ENCODE results near the gene SNX9.
"Not testable (repeated sequence)": the region's sequence is repeated elsewhere in the genome, so short reads cannot be mapped to it uniquely, and the experiment has no call there.

Gene SNX9

DNA sequence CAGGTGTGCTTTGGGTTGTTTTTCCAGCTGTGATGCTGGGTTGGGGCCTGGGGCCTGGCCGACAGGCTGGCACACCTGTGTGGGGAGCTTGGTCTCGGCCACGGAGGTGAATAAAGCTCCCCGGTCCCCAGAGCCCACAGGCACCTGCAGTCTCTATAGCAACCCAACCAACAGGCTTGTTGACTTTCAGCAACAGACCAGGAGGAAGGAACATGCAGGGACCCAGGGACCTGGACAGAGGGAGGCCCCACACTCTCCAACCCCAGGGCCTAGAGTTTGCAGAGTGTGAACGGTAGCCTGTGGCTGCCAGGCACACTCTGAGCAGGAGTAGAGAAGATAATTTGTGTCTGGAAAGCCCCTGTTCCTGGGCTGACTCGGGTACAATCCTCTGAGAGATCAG, 144.0 kb downstream of the SNX9 start:
- no peaks in the 10 kb centered on the region for H3K4me1 ChIP-seq (ENCODE audit: control insufficient read depth, insufficient read depth, low read length)
- ChIA-PET POLR2A (no interaction called here), CTCF (interaction anchor here (0.6 kb wide), 1 partner anchor 627 kb away, joined by 3 read pairs; no protein-coding TSS in a partner anchor)
- TF ChIP-seq ZNF514 (tag by site-specific recombination; IDR thresholded peaks at IDR 0.05) (no peak), KLF9 (tag by site-specific recombination; IDR thresholded peaks at IDR 0.05; ENCODE audit: low read depth) (no peak), SALL2 (tag by site-specific recombination; IDR thresholded peaks at IDR 0.05; ENCODE audit: borderline replicate concordance) (no peak), ZBTB7A (tag by site-specific recombination; IDR thresholded peaks at IDR 0.05; ENCODE audit: low read depth) (no peak), ZNF214 (tag by site-specific recombination; IDR thresholded peaks at IDR 0.05; ENCODE audit: borderline replicate concordance) (no peak), ZNF623 (tag by site-specific recombination; IDR thresholded peaks at IDR 0.05) (no peak), ZNF792 (tag by site-specific recombination; IDR thresholded peaks at IDR 0.05) (no peak), ZNF558 (tag by site-specific recombination; IDR thresholded peaks at IDR 0.05) (no peak), ZNF626 (tag by site-specific recombination; IDR thresholded peaks at IDR 0.05) (no peak), ZNF302 (tag by site-specific recombination; IDR thresholded peaks at IDR 0.05; ENCODE audit: low read depth) (no peak), ZNF223 (tag by site-specific recombination; IDR thresholded peaks at IDR 0.05) (no peak), ZNF658 (tag by site-specific recombination; IDR thresholded peaks at IDR 0.05) (no peak), ZNF548 (tag by site-specific recombination; IDR thresholded peaks at IDR 0.05) (no peak)
- TF ChIP-seq, protein P1, sequence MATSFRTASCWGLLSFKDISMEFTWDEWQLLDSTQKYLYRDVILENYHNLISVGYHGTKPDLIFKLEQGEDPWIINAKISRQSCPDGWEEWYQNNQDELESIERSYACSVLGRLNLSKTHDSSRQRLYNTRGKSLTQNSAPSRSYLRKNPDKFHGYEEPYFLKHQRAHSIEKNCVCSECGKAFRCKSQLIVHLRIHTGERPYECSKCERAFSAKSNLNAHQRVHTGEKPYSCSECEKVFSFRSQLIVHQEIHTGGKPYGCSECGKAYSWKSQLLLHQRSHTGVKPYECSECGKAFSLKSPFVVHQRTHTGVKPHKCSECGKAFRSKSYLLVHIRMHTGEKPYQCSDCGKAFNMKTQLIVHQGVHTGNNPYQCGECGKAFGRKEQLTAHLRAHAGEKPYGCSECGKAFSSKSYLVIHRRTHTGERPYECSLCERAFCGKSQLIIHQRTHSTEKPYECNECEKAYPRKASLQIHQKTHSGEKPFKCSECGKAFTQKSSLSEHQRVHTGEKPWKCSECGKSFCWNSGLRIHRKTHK (tag by site-specific recombination; IDR thresholded peaks at IDR 0.05) = no peak
- TF ChIP-seq, protein P2, sequence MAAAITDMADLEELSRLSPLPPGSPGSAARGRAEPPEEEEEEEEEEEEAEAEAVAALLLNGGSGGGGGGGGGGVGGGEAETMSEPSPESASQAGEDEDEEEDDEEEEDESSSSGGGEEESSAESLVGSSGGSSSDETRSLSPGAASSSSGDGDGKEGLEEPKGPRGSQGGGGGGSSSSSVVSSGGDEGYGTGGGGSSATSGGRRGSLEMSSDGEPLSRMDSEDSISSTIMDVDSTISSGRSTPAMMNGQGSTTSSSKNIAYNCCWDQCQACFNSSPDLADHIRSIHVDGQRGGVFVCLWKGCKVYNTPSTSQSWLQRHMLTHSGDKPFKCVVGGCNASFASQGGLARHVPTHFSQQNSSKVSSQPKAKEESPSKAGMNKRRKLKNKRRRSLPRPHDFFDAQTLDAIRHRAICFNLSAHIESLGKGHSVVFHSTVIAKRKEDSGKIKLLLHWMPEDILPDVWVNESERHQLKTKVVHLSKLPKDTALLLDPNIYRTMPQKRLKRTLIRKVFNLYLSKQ (tag by site-specific recombination; IDR thresholded peaks at IDR 0.05; ENCODE audit: borderline replicate concordance) = no peak
- TF ChIP-seq, protein P3, sequence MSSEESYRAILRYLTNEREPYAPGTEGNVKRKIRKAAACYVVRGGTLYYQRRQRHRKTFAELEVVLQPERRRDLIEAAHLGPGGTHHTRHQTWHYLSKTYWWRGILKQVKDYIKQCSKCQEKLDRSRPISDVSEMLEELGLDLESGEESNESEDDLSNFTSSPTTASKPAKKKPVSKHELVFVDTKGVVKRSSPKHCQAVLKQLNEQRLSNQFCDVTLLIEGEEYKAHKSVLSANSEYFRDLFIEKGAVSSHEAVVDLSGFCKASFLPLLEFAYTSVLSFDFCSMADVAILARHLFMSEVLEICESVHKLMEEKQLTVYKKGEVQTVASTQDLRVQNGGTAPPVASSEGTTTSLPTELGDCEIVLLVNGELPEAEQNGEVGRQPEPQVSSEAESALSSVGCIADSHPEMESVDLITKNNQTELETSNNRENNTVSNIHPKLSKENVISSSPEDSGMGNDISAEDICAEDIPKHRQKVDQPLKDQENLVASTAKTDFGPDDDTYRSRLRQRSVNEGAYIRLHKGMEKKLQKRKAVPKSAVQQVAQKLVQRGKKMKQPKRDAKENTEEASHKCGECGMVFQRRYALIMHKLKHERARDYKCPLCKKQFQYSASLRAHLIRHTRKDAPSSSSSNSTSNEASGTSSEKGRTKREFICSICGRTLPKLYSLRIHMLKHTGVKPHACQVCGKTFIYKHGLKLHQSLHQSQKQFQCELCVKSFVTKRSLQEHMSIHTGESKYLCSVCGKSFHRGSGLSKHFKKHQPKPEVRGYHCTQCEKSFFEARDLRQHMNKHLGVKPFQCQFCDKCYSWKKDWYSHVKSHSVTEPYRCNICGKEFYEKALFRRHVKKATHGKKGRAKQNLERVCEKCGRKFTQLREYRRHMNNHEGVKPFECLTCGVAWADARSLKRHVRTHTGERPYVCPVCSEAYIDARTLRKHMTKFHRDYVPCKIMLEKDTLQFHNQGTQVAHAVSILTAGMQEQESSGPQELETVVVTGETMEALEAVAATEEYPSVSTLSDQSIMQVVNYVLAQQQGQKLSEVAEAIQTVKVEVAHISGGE (tag by site-specific recombination; conservative IDR thresholded peaks at IDR 0.05; ENCODE audit: low read depth) = no peak
- no peak overlapping the region for H3K4me3 ChIP-seq (ENCODE audit: low read depth, low read length)
- H3K36me3 ChIP-seq (ENCODE audit: control insufficient read depth in 2 of 2, insufficient read depth in 1 of 2, low read length in 2 of 2) = no peaks in the 10 kb centered on the region
- no peaks in the 10 kb centered on the region for H3K9me3 ChIP-seq (ENCODE audit: control insufficient read depth, insufficient read depth, low read depth, low read length)
- H3K27ac ChIP-seq (ENCODE audit: extremely low read depth, low read depth, low read length) = no peak overlapping the region

DNA sequence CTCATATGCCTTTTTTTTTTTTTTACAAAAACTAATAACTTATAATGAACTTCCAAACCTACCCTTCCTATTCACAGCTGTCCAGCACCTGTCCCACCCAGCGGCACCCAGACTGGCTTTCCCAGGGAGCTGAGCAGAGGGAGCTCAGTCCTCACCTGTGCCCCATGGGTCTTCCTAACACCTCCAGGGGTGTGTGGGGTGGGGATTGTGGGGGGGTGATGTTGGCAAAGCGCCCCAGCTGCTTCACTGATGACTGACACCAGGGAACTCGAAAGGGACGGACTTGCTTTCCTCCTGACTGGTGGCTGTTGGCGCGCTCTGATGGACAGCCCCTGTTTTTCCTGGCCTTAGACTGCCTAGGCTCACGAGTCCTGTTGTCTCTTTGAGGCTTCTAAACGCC, 144.4 kb downstream of the SNX9 start:
- ChIA-PET POLR2A (no interaction called here), CTCF (interaction anchor here (0.6 to 1.1 kb wide), 2 partner anchors 59 to 518 kb away, joined by 3 read pairs; no protein-coding TSS in a partner anchor)

DNA sequence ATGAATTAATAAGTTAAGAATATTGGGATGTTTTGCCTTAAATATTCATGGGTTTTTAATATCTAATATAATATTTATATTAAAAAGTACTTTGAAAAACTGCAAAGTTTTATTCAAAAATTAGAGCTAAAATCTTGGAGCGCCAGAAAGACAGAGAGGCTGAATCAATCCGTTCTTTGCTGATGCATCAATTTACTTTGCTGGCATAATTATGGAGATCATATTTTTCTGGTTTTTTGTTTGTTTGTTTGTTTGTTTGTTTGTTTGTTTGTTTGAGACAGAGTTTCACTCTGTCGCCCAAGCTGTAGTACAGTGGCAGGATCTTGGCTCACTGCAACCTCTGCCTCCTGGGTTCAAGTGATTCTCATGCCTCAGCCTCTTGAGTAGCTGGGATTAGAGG, 149.1 kb downstream of the SNX9 start:
- not testable (repeated sequence) for H3K4me3 ChIP-seq (ENCODE audit: low read depth, low read length); H3K36me3 ChIP-seq (ENCODE audit: control insufficient read depth in 2 of 2, insufficient read depth in 1 of 2, low read length in 2 of 2); H3K4me1 ChIP-seq (ENCODE audit: control insufficient read depth, insufficient read depth, low read length); H3K27ac ChIP-seq (ENCODE audit: extremely low read depth, low read depth, low read length); H3K9me3 ChIP-seq (ENCODE audit: control insufficient read depth, insufficient read depth, low read depth, low read length)
- CTCF ChIA-PET = interaction anchor here (0.6 to 1.0 kb wide), 4 partner anchors 99 to 305 kb away, joined by 3 to 4 read pairs (median 3); no protein-coding TSS in a partner anchor
- POLR2A ChIA-PET = interaction anchor here (1.4 kb wide), 1 partner anchor 12 kb away, joined by 4 read pairs; no protein-coding TSS in a partner anchor

More for the DNA sequence above, 144.4 kb downstream of the SNX9 start:
- no peaks in the 10 kb centered on the region for H3K36me3 ChIP-seq (ENCODE audit: control insufficient read depth in 2 of 2, insufficient read depth in 1 of 2, low read length in 2 of 2)
- H3K4me3 ChIP-seq (ENCODE audit: low read depth, low read length) = no peak overlapping the region
- no peak overlapping the region for H3K27ac ChIP-seq (ENCODE audit: extremely low read depth, low read depth, low read length)
- no peak for TF ChIP-seq ZNF2 (tag by site-specific recombination; IDR thresholded peaks at IDR 0.05)
- no peak for TF ChIP-seq ZNF223 (tag by site-specific recombination; IDR thresholded peaks at IDR 0.05)
- no peak for TF ChIP-seq ZNF561 (tag by site-specific recombination; IDR thresholded peaks at IDR 0.05; ENCODE audit: borderline replicate concordance)
- TF ChIP-seq ZNF114 (tag by site-specific recombination; IDR thresholded peaks at IDR 0.05) = no peak
- TF ChIP-seq ZNF555 (tag by site-specific recombination; conservative IDR thresholded peaks at IDR 0.05) = no peak
- no peaks in the 10 kb centered on the region for H3K9me3 ChIP-seq (ENCODE audit: control insufficient read depth, insufficient read depth, low read depth, low read length)
- no peaks in the 10 kb centered on the region for H3K4me1 ChIP-seq (ENCODE audit: control insufficient read depth, insufficient read depth, low read length)

Data from HEK293 (cell line).